Dermis microvascular lymphatic vessel endothelial cell (primary cell): ENCODE results near the gene MUC20. TPM values are rescaled to one million over a fixed set of nuclear protein-coding genes. Genes with fewer than 3 reads are reported as not detected.
"Not testable (repeated sequence)": the region's sequence is repeated elsewhere in the genome, so short reads cannot be mapped to it uniquely, and the experiment has no call there.

Experiments
- DNase-seq, 2 donors: peaks; one replicate each; pipeline versions ENCODE4 v3.0.0 to v3.0.0-alpha.2; 2010; ENCODE audit warnings: low read depth in 2 of 2
- total RNA-seq: library from RNA; depleted of rRNA; stranded (reverse); fragments of >200 nt; gene quantifications from 2 replicates; pipeline ENCODE4 v1.2.1, GENCODE V29; 2014

MUC20 gene, protein sequence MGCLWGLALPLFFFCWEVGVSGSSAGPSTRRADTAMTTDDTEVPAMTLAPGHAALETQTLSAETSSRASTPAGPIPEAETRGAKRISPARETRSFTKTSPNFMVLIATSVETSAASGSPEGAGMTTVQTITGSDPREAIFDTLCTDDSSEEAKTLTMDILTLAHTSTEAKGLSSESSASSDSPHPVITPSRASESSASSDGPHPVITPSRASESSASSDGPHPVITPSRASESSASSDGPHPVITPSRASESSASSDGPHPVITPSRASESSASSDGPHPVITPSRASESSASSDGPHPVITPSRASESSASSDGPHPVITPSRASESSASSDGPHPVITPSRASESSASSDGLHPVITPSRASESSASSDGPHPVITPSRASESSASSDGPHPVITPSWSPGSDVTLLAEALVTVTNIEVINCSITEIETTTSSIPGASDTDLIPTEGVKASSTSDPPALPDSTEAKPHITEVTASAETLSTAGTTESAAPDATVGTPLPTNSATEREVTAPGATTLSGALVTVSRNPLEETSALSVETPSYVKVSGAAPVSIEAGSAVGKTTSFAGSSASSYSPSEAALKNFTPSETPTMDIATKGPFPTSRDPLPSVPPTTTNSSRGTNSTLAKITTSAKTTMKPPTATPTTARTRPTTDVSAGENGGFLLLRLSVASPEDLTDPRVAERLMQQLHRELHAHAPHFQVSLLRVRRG
- under 0.01 TPM in 1 of 2 replicates, not detected in the other for total RNA-seq

GRCh38 chr3:195720831-195721506 lies at the start of gene MUC20:
TSS of gene MUC20 (plus strand) at chr3:195720978. CDS start at chr3:195721008, 30 bp downstream.
- not testable (repeated sequence) for DNase-seq

- DNase-seq = not testable (repeated sequence)
Measured at GRCh38 chr3:195671283-195671682, 49.5 kb upstream of the MUC20 start.

DNA sequence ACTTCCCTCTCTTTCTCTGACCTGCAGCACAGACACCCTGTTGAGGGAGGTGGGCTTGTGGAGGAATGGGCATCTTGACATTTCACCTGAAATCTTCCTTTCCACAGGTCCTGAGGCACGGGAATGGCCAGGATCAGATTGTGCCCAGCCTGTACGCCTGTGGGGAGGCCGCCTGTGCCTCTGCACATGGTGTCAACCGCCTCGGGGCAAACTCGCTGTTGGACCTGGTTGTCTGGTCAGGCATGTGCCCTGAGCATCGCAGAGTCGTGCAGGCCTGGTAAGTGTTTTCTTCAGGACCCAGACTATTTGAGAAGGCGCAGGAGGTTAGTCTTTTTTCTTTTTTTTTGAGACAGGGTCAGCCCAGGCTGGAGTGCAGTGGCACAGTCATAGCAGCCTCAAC lies 47.1 kb upstream of the MUC20 start:
- not testable (repeated sequence) for DNase-seq

- not testable (repeated sequence) for DNase-seq
Measured at GRCh38 chr3:195678391-195679015, 42.3 kb upstream of the MUC20 start.

DNA sequence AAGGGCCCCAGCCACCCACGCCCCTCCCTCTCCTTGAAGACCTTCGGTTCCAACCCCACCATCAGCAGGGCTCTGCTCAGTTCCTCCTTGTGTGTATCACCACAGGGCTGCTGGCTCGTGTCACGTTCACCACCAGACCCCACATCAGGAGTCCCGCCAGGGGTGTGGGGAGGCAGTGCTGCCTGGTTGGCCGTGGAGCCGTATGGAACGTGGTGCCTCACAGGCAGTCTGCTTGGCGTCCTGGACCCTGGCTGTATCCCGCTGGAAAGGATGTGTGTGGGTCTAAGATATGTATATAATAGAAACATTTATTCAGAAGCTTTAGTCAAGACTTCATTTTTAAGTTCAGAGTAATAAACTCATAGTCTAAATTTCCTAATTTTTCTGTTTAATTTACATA lies 40.1 kb upstream of the MUC20 start:
- DNase-seq = not testable (repeated sequence)

DNA sequence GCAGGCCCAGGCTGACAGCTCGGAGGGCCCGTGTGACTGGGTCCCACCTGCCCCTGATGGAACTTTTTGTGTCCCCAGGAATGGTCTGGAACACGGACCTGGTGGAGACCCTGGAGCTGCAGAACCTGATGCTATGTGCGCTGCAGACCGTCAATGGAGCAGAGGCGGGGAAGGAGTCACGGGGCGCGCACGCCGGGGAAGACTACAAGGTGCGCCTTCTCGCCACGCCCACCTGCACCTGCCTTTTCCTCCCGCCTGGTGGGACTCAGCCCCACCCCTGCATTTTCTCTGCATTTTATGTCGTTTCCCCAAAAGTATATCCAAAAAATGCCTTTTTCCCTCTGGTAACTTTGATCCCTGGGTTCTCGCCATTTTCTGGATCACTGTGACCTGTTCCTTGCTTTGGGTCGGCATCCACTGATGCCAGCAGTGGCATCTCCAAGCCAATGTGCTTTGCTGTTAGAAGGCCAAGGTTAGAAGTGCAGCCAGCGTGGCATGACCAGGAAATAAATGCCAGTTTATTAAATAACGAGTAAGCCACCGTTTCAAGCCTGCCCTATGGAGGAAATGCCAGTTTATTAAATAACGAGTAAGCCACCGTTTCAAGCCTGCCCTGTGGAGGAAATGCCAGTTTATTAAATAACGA lies 39.2 kb upstream of the MUC20 start:
- not testable (repeated sequence) for DNase-seq

DNA sequence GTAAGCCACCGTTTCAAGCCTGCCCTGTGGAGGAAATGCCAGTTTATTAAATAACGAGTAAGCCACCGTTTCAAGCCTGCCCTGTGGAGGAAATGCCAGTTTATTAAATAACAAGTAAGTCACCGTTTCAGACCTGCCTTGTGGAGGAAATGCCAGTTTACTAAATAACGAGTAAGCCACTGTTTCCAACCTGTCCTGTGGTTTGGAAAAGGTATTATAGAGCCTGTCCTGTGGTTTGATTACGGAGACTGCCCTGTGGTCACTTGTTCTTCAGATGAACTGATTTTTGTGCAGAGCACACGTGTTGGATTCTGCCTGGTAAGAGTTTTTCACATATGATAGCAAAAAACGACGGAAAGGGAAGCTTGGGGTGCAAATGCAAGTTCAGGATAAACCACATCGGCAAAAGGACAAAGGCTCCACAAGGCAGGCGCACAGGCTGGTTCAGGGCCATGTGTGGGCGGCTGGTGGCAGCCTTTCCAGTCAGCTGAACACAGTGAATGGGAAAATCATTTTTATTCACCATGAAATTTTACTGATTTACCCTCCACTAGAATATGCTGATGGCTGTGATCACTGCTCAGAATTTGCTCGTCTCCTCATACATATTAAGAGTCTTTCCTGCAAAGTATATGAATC lies 38.6 kb upstream of the MUC20 start:
- DNase-seq = not testable (repeated sequence)

DNA sequence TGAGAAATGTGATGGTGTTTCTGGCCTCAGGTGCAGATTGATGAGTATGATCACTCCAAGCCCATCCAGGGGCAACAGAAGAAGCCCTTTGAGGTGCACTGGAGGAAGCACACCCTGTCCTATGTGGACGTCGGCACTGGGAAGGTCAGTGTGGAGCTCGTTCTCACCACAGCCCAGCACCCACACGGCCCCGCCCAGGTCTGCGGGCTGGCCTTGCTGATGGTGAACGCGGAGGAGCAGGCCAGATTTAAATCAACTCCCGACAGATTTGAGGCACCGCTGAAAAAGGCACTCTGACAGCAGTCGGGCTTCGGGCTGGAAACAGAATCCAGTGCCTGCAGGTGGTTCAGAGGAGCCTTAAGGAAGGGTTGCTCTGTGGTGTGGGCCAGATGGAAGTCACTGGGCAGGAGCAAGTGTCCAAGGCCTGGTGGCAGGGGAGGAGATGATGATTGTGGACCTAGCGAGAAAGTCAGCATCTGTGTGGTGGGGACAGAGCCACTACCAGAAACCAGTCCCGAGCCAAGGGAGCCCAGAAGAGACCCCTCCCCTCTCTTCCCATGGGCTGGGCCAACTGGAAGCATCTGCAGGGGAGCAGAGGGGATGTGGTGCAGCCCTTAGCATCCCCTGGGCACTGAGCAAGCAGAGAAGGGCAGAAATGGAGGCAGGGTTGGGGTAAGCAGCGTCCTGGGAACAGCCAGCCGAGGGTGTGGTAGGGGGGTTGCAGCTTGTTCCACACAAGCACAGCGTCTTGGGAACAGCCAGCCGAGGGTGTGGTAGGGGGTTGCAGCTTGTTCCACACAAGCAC lies 36.9 kb upstream of the MUC20 start:
- not testable (repeated sequence) for DNase-seq

DNA sequence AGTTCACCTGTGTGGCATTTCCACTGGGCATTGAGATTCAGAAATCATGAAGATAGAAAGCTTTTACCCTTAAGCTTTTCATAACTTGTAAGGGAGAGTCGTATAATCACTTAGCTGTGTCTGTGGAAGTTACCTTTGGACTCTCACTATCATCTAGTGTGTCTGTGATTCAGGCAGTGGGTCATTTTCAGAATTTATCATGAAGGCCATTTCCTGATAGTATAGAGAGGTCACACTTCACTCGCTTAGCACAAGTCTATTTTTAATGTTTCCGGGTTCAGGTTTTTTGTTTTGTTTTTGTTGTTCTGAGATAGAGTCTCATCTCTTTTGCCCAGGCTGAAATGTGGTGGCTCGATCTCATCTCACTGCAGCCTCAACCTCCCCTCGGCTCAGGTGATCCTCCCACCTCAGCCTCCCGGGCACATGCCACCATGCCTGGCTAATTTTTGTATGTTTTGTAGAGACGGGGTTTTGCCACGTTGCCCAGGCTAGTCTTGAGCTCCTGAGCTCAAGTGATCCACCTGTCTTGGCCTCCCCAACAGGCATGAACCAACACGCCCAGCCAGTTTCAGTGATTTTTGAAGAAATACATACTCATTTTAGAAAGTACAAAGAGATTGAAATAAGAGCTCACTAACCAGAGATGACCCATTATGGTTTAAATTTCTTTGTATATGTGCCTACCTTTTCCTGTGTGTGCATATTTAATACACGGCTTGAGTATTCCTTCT lies 36.1 kb upstream of the MUC20 start:
- not testable (repeated sequence) for DNase-seq

DNA sequence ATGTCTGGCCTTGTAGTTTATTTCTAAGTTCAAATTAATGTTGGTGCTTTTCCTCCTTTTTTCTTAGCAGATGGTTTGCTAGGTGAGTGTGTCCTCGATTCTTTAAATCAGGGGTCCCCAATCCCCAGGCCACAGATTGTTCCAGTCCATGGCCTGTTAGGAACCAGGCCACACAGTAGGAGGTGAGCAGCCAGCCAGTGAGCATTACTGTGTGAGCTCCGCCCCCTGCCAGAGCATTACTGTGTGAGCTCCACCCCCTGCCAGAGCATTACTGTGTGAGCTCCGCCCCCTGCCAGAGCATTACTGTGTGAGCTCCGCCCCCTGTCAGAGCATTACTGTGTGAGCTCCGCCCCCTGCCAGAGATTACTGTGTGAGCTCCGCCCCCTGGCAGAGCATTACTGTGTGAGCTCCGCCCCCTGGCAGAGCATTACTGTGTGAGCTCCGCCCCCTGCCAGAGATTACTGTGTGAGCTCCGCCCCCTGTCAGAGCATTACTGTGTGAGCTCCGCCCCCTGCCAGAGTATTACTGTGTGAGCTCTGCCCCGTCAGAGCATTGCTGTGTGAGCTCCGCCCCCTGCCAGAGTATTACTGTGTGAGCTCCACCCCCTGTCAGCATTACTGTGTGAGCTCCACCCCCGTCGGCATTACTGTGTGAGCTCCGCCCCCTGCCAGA lies 34.1 kb upstream of the MUC20 start:
- not testable (repeated sequence) for DNase-seq

- peak; percentile 20 to 62 for DNase-seq
Measured at GRCh38 chr3:195687209-195687760, 33.5 kb upstream of the MUC20 start.

- peak; percentile 32 to 85 for DNase-seq
Measured at GRCh38 chr3:195688471-195689183, 32.2 kb upstream of the MUC20 start.

DNA sequence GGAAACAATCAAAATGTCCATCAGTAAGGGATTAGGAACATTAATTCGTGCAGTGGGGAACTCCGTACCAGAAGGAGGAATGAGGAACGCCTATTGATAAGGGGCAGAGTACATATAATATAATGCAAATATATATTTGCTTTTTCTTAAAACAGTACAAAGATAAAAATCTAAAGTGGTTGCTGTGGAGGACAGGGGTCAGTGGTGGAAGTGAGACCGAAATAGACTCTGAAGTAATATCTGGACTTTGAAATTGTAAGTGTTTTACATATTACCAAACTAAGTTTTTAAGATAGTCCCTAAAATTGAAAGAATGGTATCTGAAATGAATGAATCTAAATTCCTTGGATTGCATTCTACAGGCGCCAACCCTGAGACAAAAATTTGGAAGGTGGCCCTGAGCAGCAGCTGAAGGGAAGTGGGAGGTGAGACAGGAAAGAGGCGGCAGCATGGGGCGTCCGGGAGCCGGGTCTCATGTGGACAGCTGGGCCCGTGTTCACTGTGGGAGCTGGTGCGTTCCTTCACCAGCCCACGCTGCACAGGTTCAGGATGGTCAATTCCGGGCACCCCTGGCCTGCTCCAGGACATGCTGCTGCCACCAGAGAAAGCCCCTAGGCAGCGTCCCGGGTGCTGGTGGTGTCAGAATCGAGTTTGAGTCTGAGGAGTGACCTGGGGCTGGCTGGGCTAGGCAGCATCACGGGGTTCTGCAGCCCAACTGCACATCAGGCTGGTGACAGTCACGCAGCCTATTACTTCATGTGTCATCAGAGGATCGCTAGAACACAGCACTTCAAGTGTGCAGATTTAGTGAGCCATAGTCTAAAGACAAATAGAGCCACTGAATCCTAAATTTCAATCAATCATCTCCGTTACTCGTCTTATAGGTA lies 31.4 kb upstream of the MUC20 start:
- not testable (repeated sequence) for DNase-seq

DNA sequence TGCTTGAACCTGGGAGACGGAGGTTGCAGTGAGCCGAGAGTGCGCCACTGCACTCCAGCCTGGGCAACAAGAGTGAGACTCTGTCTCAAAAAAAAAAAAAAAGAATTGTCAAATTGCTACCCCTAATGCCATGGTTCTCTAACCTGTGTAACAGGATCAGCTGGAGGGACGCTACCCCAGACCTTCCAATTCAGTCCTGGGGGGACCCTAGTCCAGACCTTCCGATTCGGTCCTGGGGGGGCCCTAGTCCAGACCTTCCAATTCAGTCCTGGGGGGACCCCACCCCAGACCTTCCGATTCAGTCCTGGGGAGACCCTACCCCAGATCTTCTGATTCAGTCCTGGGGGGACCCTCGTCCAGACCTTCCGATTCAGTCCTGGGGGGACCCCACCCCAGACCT lies 29.8 kb upstream of the MUC20 start:
- DNase-seq = no peak

DNA sequence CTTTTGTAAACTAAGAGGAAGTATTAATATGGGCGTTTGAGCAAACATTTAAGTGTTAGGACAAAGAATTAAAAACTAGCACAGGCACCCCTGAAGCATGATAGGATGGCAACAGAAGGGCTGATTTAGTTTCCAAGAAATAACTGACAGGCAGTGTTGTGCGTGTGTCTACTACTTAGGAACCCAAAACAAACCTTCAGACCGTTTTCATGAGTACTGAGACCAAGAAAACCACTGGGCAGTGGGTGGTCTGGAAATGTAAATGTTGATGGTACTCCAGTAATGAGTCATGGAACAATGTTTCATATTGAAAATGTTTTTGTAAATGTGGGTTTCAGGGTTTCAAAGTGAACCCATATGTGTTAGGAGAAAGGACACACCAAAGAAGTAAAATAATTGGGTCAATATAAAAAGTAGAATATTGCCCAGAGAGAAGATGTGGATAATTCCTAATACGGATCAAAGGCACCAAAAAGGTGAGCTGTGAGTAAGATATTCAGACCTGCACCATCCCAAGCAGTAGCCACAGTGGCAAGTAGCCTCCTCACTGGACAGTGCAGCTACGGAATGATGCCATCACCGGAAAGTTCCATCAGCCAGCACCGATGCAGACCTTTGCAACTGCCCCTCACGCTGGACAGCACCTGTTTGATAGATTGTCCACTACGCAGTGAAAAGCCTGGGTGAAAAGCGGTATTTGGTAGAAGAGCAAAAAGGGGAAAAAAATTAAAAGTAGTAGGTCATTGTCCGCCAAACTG lies 29.0 kb upstream of the MUC20 start:
- DNase-seq = not testable (repeated sequence)

- no peak for DNase-seq
Measured at GRCh38 chr3:195692354-195692685, 28.5 kb upstream of the MUC20 start.
